Natural killer cell (primary cell): Measurements from ENCODE around the gene PRODH. TPM values are rescaled to one million over a fixed set of nuclear protein-coding genes. Genes with fewer than 3 reads are reported as not detected.

ENCODE experiments used
- ATAC-seq, 3 donors: fragments of 150-1000 bp in 2 of 3; fragments of 200-7000 bp in 1 of 3; cut with Tn5 transposase; 1 replicate in 1 of 3; 2 replicates in 2 of 3; pipeline ENCODE4 v1.10.0; 2021; ENCODE audit warnings: mild to moderate bottlenecking in 2 of 3, moderate library complexity in 2 of 3
- DNase-seq, 2 donors: peaks; one replicate each; pipeline versions ENCODE4 v3.0.0 to v3.0.0-alpha.2; 2013 to 2021; ENCODE audit warnings: mixed read lengths in 1 of 2
- H3K27ac ChIP-seq: one replicate; pipeline ENCODE4 v1.5.1; 2013; ENCODE audit warnings: mild to moderate bottlenecking, low read length
- H3K27me3 ChIP-seq: one replicate; pipeline ENCODE4 v1.6.1; 2013; ENCODE audit warnings: low read length; ENCODE audit not compliant: control insufficient read depth, insufficient read depth
- H3K36me3 ChIP-seq: one replicate; pipeline ENCODE4 v1.6.1; 2013; ENCODE audit warnings: low read length; ENCODE audit not compliant: control insufficient read depth, insufficient read depth
- H3K4me1 ChIP-seq: one replicate; pipeline ENCODE4 v1.6.1; 2013; ENCODE audit warnings: low read length; ENCODE audit not compliant: control insufficient read depth, insufficient read depth
- H3K4me3 ChIP-seq: one replicate; pipeline ENCODE4 v1.5.1; 2013; ENCODE audit warnings: low read length
- H3K9me3 ChIP-seq: one replicate; pipeline ENCODE4 v1.6.1; 2013; ENCODE audit warnings: low read length; ENCODE audit not compliant: control insufficient read depth, insufficient read depth
- H3K27ac Mint-ChIP-seq, 2 donors: one replicate each; pipeline ENCODE4 v1.8.0; 2022; ENCODE audit warnings: mild to moderate bottlenecking in 2 of 2, mixed read lengths in 2 of 2, moderate library complexity in 1 of 2
- H3K27me3 Mint-ChIP-seq, 2 donors: one replicate each; pipeline ENCODE4 v1.8.0; 2022; ENCODE audit warnings: low read depth in 2 of 2, mixed read lengths in 2 of 2
- H3K36me3 Mint-ChIP-seq: one replicate; pipeline ENCODE4 v1.8.0; 2022; ENCODE audit warnings: mixed read lengths
- H3K4me1 Mint-ChIP-seq, 2 donors: one replicate each; pipeline ENCODE4 v1.8.0; 2022; ENCODE audit warnings: mixed read lengths in 2 of 2
- H3K4me3 Mint-ChIP-seq: one replicate; pipeline ENCODE4 v1.8.0; 2022; ENCODE audit warnings: mild to moderate bottlenecking, moderate library complexity, mixed read lengths
- H3K9me3 Mint-ChIP-seq, 2 donors: one replicate each; pipeline ENCODE4 v1.8.0; 2022; ENCODE audit warnings: mixed read lengths in 2 of 2
- CTCF ChIP-seq: fragments of 200-600 bp; IDR thresholded peaks from one replicate; pipeline ENCODE4 v1.8.0; 2022; ENCODE audit warnings: antibody characterized with exemption
- WGBS: methylation state at CpG from one replicate; pipeline ENCODE4 v1.1.7; 2013; ENCODE audit warnings: missing lambda C conversion rate; ENCODE audit not compliant: insufficient coverage; 5-methylcytosine and 5-hydroxymethylcytosine counted together
- intact Hi-C: fragments of 100-400 bp; cut with micrococcal nuclease; formaldehyde crosslinking; loops from one replicate; pipeline ENCODE4 v1.14.2; 2022
- total RNA-seq, 4 donors: library from RNA; stranded (reverse); fragments of 120-200 nt in 1 of 4; gene quantifications; one replicate each; pipeline versions ENCODE4 v1.2.3 to v1.2.4, GENCODE V29; 2013 to 2022

The PRODH gene
- total RNA-seq, 3 donors from 2014 or later (not counting 1 experiment from before 2014, with no cell fraction given) = not detected

- H3K27ac ChIP-seq = no peak overlapping the region
- Mint-ChIP-seq H3K4me3 (no peak overlapping the region), H3K36me3 (no peaks in the 10 kb centered on the region), H3K27ac (no peak overlapping the region), H3K4me1 (no peaks in the 10 kb centered on the region), H3K9me3 (peaks cover 0 to 2% of the 10 kb centered on the region in 2 donors), H3K27me3 (peaks cover 5 to 7% of the 10 kb centered on the region in 2 donors)
- H3K4me3 ChIP-seq = no peak overlapping the region
- H3K27me3 ChIP-seq = peaks cover 2% of the 10 kb centered on the region
- DNase-seq = no peak
- H3K4me1 ChIP-seq = no peaks in the 10 kb centered on the region
- no peak for TF ChIP-seq CTCF
- ATAC-seq = no peak
- no peaks in the 10 kb centered on the region for H3K9me3 ChIP-seq
- 86% methylated on average over 8 of the region's 9 CpGs for WGBS
- intact Hi-C loops = no loop called here
- no peaks in the 10 kb centered on the region for H3K36me3 ChIP-seq
Measured at GRCh38 chr22:18977824-18978425, 41.8 kb upstream of the PRODH start.

- Histone ChIP-seq H3K27me3 (peaks cover 2% of the 10 kb centered on the region), H3K9me3 (no peaks in the 10 kb centered on the region), H3K27ac (no peak overlapping the region), H3K4me3 (no peak overlapping the region), H3K4me1 (no peaks in the 10 kb centered on the region), H3K36me3 (no peaks in the 10 kb centered on the region)
- Mint-ChIP-seq H3K4me3 (no peak overlapping the region), H3K4me1 (no peaks in the 10 kb centered on the region), H3K36me3 (no peaks in the 10 kb centered on the region), H3K27ac (no peak overlapping the region), H3K9me3 (peaks cover 0 to 2% of the 10 kb centered on the region in 2 donors), H3K27me3 (peaks cover 7 to 8% of the 10 kb centered on the region in 2 donors)
- no peak for DNase-seq
- ATAC-seq = no peak
- no peak for TF ChIP-seq CTCF
- 82% methylated on average over 9 of the region's 10 CpGs for WGBS
- intact Hi-C loops = no loop called here
Measured at GRCh38 chr22:18976197-18976751, 40.2 kb upstream of the PRODH start.

GRCh38 chr22:18975434-18976196 lies 39.5 kb upstream of the PRODH start:
- no peaks in the 10 kb centered on the region for H3K4me1 Mint-ChIP-seq
- Histone ChIP-seq H3K4me1 (peaks cover 2% of the 10 kb centered on the region), H3K27me3 (peaks cover 3% of the 10 kb centered on the region), H3K27ac (no peak overlapping the region), H3K36me3 (no peaks in the 10 kb centered on the region), H3K4me3 (no peak overlapping the region), H3K9me3 (no peaks in the 10 kb centered on the region)
- no peaks in the 10 kb centered on the region for H3K36me3 Mint-ChIP-seq
- peaks cover 7 to 8% of the 10 kb centered on the region in 2 donors for H3K27me3 Mint-ChIP-seq
- intact Hi-C loops = no loop called here
- H3K9me3 Mint-ChIP-seq = no peaks in the 10 kb centered on the region
- no peak for ATAC-seq
- 80% methylated on average over 16 of the region's 16 CpGs for WGBS
- TF ChIP-seq CTCF = no peak
- no peak overlapping the region for H3K27ac Mint-ChIP-seq
- no peak for DNase-seq
- H3K4me3 Mint-ChIP-seq = no peak overlapping the region
